ENCODE results near the gene MYO1H. TPM values are rescaled to one million over a fixed set of nuclear protein-coding genes. Genes with fewer than 3 reads are reported as not detected.
A peak's percentile ranks its signal among the peaks of the same experiment; 100 is the strongest.

MYO1H gene
- total RNA-seq, 1 donor from 2014 or later, result not detected

GRCh38 chr12:109385339-109386058 is 37.8 kb downstream of the MYO1H start:
- peaks cover 3% of the 10 kb centered on the region for H3K9me3 Mint-ChIP-seq
- no peak overlapping the region for H3K27ac ChIP-seq

DNA sequence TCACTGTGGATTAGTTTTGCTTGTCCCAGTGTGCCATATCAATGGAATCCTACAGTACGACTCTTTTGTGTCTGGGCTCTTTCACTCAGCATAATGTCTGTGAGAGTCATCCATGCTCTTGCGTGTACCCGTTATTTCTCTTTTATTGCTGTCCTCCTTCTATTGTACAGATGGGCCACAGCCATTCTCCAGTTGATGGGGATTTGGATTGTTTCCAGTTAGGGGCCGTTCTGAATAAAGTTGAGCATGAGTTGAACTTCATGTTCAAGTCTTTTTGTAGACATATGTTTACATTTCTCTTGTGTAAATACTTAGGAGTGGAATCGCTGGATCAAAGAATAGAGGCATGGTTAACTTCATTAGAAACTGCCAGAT is 38.3 kb downstream of the MYO1H start:
- Histone ChIP-seq H2AFZ (replicated peaks) (no peak overlapping the region), H3K4me1 (no peaks in the 10 kb centered on the region), H3K27me3 (peaks cover 7% of the 10 kb centered on the region), H3K79me2 (ENCODE audit: low read depth) (no peaks in the 10 kb centered on the region), H3F3A (ENCODE audit: low read depth) (no peaks in the 10 kb centered on the region), H3K36me3 (no peaks in the 10 kb centered on the region), H3K9me3 (ENCODE audit: low read depth) (no peaks in the 10 kb centered on the region), H3K4me2 (no peak overlapping the region), H3K9ac (no peak overlapping the region), H4K20me1 (ENCODE audit: low read depth) (no peaks in the 10 kb centered on the region), H3K4me3 (no peak overlapping the region), H3K27ac (no peak overlapping the region)
- no peak for DNase-seq (ENCODE audit: low spot score)
- Mint-ChIP-seq H3K9me3 (peaks cover 3% of the 10 kb centered on the region), H3K4me1 (no peaks in the 10 kb centered on the region), H3K27ac (no peak overlapping the region), H3K36me3 (no peaks in the 10 kb centered on the region), H3K4me3 (no peak overlapping the region), H3K27me3 (ENCODE audit: insufficient read depth, low read depth) (peaks cover 5% of the 10 kb centered on the region)
- TF ChIP-seq EZH2 (IDR thresholded peaks at IDR 0.05) (no peak), EZH2phosphoT487 (IDR thresholded peaks at IDR 0.05) (no peak)
- TF ChIP-seq, protein P1, sequence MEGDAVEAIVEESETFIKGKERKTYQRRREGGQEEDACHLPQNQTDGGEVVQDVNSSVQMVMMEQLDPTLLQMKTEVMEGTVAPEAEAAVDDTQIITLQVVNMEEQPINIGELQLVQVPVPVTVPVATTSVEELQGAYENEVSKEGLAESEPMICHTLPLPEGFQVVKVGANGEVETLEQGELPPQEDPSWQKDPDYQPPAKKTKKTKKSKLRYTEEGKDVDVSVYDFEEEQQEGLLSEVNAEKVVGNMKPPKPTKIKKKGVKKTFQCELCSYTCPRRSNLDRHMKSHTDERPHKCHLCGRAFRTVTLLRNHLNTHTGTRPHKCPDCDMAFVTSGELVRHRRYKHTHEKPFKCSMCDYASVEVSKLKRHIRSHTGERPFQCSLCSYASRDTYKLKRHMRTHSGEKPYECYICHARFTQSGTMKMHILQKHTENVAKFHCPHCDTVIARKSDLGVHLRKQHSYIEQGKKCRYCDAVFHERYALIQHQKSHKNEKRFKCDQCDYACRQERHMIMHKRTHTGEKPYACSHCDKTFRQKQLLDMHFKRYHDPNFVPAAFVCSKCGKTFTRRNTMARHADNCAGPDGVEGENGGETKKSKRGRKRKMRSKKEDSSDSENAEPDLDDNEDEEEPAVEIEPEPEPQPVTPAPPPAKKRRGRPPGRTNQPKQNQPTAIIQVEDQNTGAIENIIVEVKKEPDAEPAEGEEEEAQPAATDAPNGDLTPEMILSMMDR (IDR thresholded peaks at IDR 0.05), result no peak

More at GRCh38 chr12:109385339-109386058, 37.8 kb downstream of the MYO1H start:
- no peaks in the 10 kb centered on the region for H4K20me1 ChIP-seq (ENCODE audit: low read depth)
- no peak overlapping the region for H2AFZ ChIP-seq (replicated peaks)
- H3K79me2 ChIP-seq (ENCODE audit: low read depth), result no peaks in the 10 kb centered on the region
- Mint-ChIP-seq H3K4me3 (no peak overlapping the region), H3K27me3 (ENCODE audit: insufficient read depth, low read depth) (peaks cover 4% of the 10 kb centered on the region), H3K27ac (no peak overlapping the region), H3K4me1 (no peaks in the 10 kb centered on the region), H3K36me3 (no peaks in the 10 kb centered on the region)
- H3K9me3 ChIP-seq (ENCODE audit: low read depth), result no peaks in the 10 kb centered on the region
- H3K4me1 ChIP-seq, result no peaks in the 10 kb centered on the region
- H3K27me3 ChIP-seq, result peaks cover 7% of the 10 kb centered on the region
- TF ChIP-seq EZH2phosphoT487 (IDR thresholded peaks at IDR 0.05) (no peak), EZH2 (IDR thresholded peaks at IDR 0.05) (no peak)
- TF ChIP-seq, protein P1 (IDR thresholded peaks at IDR 0.05), result peak; percentile 77
- no peak overlapping the region for H3K9ac ChIP-seq
- no peak overlapping the region for H3K4me3 ChIP-seq
- H3K36me3 ChIP-seq, result no peaks in the 10 kb centered on the region
- H3F3A ChIP-seq (ENCODE audit: low read depth), result no peaks in the 10 kb centered on the region
- no peak overlapping the region for H3K4me2 ChIP-seq
- DNase-seq (ENCODE audit: low spot score), result peak; percentile 48

DNA sequence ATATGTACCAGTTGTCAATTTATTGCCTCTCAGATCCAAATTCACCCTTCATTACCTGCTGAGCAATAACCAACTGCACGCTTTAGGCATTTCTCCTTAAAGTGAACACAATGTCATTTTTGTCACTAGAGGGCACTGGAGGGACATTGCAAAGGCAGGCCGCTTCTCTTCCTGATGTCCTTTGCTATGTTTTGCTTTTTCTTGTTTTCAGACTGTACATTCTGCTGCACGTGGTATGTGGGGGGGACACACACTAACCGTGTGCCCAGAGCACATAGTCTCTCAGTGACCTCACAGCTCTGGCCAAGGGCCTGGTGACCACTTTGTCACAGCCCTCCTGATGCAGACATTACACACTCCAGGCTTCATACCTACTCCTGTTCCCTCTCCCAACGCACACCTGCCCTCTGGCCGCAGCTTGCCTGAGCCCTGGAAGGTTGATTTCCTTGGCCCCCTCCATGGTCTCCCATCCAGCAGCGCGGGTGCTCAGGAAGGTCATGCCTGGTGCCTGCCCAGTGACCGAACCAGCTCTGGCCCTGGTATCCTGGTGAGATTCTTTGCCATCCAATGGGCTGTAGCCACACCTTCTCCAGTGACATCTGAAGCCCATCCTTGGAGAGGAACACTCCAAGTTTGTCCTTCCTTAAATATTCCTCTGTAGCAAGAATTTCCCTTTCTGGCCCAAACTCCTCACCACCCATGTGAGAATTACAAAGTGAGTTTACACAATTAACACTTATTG is 39.9 kb downstream of the MYO1H start:
- Histone ChIP-seq H3K4me2 (no peak overlapping the region), H3K4me3 (no peak overlapping the region), H3K36me3 (no peaks in the 10 kb centered on the region), H4K20me1 (ENCODE audit: low read depth) (no peaks in the 10 kb centered on the region), H3K9me3 (ENCODE audit: low read depth) (no peaks in the 10 kb centered on the region), H3K27ac (no peak overlapping the region), H3F3A (ENCODE audit: low read depth) (no peaks in the 10 kb centered on the region), H3K4me1 (no peaks in the 10 kb centered on the region), H3K27me3 (peaks cover 7% of the 10 kb centered on the region), H3K79me2 (ENCODE audit: low read depth) (no peaks in the 10 kb centered on the region), H3K9ac (no peak overlapping the region), H2AFZ (replicated peaks) (peak overlapping the region; percentile 44)
- peaks cover 7% of the 10 kb centered on the region for H3K27me3 Mint-ChIP-seq (ENCODE audit: insufficient read depth, low read depth)
- H3K9me3 Mint-ChIP-seq, result peaks cover 3% of the 10 kb centered on the region
- no peak overlapping the region for H3K4me3 Mint-ChIP-seq
- no peak overlapping the region for H3K27ac Mint-ChIP-seq
- peak; percentile 57 for DNase-seq (ENCODE audit: low spot score)
- H3K36me3 Mint-ChIP-seq, result no peaks in the 10 kb centered on the region
- no peaks in the 10 kb centered on the region for H3K4me1 Mint-ChIP-seq
- TF ChIP-seq EZH2 (IDR thresholded peaks at IDR 0.05) (no peak), EZH2phosphoT487 (IDR thresholded peaks at IDR 0.05) (no peak)
- TF ChIP-seq, protein P1 (IDR thresholded peaks at IDR 0.05), result peak; percentile 63

All from neural progenitor cell (in vitro differentiated cells).